Stimulated activated CD4-positive, alpha-beta T cell treated with anti-CD3 and anti-CD28 coated beads, Interleukin-12 subunit alpha, Interleukin-12 subunit beta, amount 100 ng/mL, for 4 hours (primary cell): ENCODE measurements around the gene GK.
"Not testable (repeated sequence)": the region's sequence is repeated elsewhere in the genome, so short reads cannot be mapped to it uniquely, and the experiment has no call there.

Experiments
- DNase-seq: peaks from one replicate; pipeline ENCODE4 v3.0.0-alpha.2; 2020

Gene GK

DNA sequence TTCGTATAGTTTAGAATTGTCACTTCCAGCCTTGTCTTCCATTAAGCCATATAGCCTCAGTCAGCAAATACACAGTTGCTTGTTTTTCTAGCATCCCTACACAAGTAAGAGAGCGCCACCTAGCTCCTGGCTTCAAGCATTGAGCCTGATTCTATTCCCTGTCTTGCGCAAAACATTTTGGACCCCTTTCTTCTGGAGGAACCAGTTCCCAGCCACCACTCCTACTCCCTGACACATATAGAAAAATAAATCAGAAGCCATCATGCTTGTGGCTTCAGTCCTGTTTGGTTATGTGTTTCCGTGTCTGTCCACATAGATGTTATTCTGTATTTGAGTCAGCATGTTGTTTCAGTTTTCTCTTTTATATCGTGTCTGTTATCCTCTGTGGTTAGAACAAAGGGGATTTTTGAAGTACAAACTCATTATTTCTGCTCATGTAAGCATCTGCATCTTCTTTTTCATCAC lies 59.9 kb downstream of the GK start:
- peak; percentile 4 for DNase-seq

DNA sequence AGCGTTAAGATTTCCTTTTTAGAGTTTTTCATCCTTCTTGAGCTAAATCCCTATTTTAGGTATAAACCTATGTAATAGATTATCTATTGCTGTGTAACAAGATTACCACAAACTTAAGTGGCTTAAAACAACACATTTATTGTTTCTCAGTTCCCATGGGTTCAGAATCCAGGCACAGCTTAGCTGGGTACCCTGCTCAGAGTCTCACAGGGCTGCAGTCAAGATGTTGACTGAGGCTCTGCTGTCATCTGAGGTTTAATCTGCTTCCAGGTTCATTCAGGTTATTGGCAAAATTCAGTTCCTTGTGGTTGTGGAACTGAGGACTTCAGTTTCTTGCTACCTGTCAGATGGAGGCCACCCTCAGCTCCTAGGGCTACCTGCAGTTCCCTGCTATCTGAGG lies 60.9 kb downstream of the GK start:
- no peak for DNase-seq

DNA sequence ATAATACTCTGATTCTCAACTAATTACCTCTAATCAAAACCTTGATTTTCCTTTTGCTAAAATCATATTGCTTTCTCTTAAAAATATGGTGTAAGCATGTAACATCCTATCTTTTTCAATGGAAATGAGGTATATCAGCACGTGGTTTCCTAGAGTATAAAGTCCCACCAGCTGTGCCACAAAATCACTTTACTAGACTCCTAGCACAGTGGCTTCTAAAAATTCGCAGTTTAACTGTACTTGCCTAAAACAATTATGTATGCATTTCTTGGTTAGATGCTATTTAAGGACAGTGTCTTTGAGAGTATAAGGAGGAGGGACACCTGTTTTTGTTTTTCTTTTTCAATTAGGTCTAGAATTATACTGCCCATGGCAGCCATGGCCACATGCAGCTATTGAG lies 62.8 kb downstream of the GK start:
- no peak for DNase-seq

DNA sequence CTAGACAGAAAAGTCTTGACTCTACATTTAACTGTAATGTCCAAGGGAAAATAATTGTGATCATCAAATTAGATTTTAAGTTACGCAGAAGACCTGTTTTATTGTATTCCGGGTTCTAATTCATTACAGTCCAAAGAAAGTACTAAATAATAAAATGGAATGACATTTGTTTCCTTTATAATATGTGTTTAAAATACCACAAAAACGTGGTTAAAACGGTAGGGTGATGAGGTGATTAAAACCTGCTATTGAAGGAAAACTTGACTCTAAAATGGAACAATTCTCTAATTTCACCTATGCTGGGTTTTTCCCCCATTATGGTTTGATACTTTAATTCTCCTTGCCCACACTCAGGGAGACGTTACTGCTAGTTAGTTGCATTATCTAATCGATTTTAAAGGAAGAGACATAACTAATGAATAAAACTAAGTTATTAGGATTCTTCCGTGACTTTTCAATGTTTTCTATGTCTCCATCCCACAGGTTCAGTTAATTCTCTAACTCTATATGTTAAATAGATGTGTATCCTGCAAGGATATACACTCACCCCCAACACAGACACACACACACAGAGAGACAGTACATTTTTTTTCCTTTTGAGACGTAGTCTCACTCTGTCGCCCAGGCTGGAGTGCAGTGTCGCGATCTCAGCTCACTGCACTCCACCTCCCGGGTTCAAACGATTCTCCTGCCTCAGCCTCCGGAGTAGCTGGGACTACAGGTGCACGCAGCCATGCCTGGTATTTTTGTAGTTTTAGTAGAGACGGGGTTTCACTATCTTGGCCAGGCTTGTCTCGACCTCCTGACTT lies 80.8 kb downstream of the GK start:
- no peak for DNase-seq

DNA sequence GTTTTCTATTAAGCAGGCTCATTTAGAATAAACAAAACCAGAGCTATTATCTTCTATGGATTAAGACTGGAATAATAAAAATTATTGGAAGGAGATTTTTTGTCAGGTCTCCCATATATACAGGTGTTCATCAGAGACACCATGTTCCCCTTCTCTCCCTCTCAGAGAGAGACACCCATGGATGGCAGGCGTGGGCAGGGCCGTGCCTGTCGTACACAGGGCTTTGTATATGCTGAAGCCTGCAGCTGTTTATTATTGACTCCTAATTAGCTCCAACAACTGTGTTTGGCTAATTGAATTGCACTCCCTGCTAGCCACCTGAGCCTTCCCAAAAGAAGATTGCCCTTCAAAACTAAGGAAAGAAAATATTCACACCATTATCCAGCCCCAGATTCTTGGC lies 81.6 kb downstream of the GK start:
- DNase-seq, result no peak

DNA sequence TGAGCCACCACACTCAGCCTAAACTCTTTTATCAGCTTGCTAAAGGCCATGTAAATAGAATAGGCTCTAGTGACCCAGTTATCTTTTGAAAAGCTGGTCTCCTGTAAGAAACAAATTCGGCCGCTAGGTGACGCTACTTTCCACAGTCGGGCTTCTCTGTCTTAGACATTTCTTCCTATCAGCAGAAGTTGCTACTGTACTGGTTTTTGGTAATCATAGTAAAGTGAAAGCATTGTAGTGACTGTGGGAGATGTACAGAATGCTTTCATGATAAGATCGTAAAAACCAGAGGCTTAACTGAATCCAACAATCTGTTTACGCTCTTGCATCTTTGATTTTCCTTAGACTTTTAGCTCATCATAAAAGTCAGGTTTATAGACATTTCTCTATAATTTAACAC lies 82.6 kb downstream of the GK start:
- DNase-seq, result peak; percentile 70

DNA sequence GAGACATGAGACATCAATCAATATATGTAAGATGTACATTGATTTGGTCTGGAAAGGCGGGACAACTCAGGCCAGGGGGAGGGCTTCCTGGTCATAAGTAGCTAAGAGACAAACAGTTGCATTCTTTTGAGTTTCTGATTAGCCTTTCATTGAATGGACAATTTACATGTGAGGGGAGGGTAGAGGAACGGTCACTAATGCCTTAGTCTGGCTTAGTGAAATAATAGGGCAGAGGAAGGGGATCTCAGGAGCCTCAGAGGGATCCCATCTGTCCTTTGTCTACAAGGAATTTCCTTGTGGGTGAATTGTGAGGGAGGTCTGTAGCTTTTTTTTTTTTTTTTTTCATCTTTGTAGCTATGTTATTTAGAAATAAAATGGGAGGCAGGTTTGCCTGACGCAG lies 88.3 kb downstream of the GK start:
- no peak for DNase-seq

DNA sequence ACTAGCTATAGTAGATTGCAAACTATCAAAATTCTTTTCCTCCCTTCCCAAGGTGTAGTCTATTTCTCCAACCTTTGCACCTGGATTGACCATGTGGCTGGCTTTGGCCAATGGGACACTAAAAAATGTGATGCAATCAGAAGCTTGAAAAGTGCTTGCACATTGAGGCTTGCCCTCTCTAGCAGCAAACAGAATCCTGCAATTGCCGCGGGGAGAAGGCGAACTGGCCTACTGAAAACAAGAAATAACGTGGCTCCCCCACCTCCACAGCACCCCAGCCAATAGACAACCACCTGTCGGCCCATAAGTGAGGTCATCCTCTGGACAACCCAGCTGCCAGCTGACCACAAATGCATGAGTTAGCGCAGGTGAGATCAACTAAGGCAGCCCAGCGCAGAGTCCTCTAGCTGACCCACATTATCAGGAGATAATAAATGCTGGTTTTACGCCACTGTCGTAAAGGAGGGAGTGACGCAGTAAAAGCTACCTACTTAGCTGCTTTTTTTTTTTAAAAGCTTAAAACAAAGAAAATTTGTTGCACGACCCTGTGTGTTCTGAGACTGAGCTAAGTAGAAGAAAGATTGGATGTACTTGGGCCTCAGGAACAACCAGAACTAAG lies 95.2 kb downstream of the GK start:
- DNase-seq, result no peak

DNA sequence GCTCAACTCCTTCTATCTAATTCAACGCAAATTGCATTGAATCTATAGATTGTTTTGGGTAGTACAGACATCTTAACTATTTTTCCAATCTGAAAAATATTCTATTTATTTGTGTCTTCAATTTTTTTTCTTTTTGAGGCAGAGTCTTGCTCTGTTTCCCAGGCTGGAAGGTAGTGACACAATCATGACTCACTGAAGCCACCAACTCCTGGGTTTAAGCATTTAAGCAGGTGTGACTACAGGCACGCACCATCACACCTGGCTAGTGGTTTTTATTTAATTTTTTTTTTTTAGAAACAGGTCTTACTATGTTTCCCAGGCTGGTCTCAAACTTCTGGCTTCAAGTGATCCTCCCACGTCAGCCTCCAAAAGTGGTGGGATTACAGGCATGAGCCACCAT lies 98.3 kb downstream of the GK start:
- DNase-seq, result no peak

DNA sequence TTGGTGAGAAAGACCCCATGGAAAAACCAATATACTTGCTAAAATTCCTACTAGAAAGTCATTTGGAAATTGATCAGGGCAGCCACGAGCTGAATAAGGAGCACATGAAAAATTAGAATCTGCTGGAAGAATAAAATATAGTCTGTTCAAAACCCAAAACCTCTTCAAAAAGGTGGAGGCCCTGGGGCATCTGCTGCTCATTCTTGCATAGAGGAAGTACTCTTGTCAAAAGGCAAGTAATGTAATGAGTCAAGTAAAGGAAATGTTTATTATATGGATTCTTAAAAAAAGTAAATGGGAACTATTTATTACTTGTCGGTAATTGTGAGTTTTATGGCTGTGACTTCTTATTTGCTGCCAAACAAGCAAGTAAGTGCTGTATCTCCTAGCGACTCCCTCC lies 109.5 kb downstream of the GK start:
- no peak for DNase-seq

DNA sequence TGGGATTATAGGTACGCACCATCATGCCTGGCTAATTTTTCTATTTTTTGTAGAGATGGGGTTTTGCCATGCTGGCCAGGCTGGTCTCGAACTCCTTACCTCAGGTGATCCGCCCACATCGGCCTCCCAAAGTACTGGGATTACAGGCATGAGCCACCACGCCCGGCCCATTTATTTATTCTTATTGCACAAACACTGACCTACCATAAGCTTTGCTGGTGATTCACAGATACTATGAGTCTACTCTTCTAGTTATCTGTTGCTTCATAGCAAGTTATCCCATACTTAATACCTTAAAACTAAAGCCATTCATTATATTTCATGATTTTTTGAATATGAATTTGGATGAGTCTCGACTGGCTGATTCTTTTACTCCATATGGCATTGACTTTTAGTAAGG lies 120.5 kb downstream of the GK start:
- not testable (repeated sequence) for DNase-seq

DNA sequence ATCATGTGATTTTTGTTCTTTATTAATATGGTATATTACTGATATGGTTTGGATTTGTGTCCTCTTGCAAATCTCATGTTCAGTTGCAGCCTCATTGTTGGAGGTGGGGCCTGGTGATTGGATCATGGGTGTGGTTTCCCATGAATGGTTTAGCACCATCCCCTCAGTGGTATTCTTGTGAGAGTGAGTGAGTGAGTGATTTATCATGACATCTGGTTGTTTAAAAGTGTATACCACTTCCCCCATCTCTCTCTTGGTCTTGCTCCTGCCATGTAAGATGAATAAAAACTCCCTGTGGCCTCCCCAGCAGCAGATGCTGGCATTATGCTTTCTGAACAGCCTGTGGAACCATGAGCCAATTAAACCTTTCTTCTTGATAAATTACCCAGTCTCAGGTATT lies 124.4 kb downstream of the GK start:
- DNase-seq, result no peak

DNA sequence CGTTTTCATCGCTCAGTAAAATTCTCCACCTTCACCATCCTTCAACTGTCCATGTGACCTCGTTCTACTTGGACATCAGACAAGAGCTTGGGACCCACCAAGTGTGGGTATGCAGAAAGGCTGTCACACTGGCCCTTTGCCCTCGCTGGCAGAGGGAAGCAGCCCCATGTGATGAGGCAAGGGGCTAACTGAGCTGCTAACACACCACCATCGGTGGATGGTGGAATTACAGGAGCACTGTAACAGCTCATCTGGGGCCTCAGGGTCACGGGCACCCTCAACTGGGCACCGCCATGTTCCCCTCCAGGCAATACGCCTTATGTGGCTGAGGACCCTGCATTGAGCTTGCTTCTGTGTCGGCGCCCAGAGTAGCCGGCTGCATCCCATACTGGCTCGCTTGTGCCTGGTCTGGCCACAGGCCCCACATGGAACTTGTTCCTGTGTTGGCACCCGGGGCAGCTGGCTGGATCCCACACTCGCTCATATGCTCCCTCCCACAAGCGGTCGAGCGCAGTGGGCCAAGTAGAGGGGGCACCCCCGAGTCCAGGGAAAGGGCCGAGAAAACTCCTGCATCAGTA lies 126.3 kb downstream of the GK start:
- no peak for DNase-seq
